Measurements from ENCODE around the gene NDUFAF5.

GRCh38 chr20:13822459-13822858 is 37.6 kb downstream of the NDUFAF5 start:
- no peak for TF ChIP-seq CTCF (IDR thresholded peaks at IDR 0.05; ENCODE audit: extremely low read depth in 1 of 2, insufficient read depth in 1 of 2, low read depth in 1 of 2, low read length in 2 of 2)
- no peak for TF ChIP-seq EZH2 (IDR thresholded peaks at IDR 0.05; ENCODE audit: borderline replicate concordance, low read depth, low read length, severe bottlenecking)
- no peak for TF ChIP-seq POLR2AphosphoS5 (IDR thresholded peaks at IDR 0.05; ENCODE audit: insufficient read depth, low read depth, low read length)
- TF ChIP-seq POLR2A (IDR thresholded peaks at IDR 0.05; ENCODE audit: low read depth, low read length): no peak
- TF ChIP-seq, protein P1, sequence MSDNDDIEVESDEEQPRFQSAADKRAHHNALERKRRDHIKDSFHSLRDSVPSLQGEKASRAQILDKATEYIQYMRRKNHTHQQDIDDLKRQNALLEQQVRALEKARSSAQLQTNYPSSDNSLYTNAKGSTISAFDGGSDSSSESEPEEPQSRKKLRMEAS (IDR thresholded peaks at IDR 0.05; ENCODE audit: insufficient read depth, insufficient read length): no peak
- TF ChIP-seq JUN (IDR thresholded peaks at IDR 0.05; ENCODE audit: borderline replicate concordance, insufficient read depth, insufficient read length, low read depth): no peak
- no peak for TF ChIP-seq MYC (IDR thresholded peaks at IDR 0.05; ENCODE audit: low read depth, low read length)
- no peak for TF ChIP-seq FOS (IDR thresholded peaks at IDR 0.05; ENCODE audit: borderline replicate concordance, insufficient read depth, low read length)
- no peak for TF ChIP-seq GATA2 (IDR thresholded peaks at IDR 0.05; ENCODE audit: insufficient read depth, insufficient read length, low read depth, low read length)
